Lower leg skin (tissue), 3 donors: ENCODE data around the gene SCPEP1.

Source experiments
- POLR2A ChIP-seq, 2 donors: fragments of 450-650 bp; IDR thresholded peaks; one replicate each; pipeline ENCODE4 v1.6.1; 2016 to 2017; ENCODE audit warnings: antibody characterized with exemption in 2 of 2, mild to moderate bottlenecking in 1 of 2, moderate library complexity in 1 of 2
- TF ChIP-seq, protein P1 (sequence below), 3 donors: fragments of 450-650 bp; IDR thresholded peaks; one replicate each; pipeline ENCODE4 v1.5.1; 2016; ENCODE audit warnings: antibody characterized with exemption in 3 of 3, mild to moderate bottlenecking in 3 of 3, moderate library complexity in 2 of 3

DNA sequence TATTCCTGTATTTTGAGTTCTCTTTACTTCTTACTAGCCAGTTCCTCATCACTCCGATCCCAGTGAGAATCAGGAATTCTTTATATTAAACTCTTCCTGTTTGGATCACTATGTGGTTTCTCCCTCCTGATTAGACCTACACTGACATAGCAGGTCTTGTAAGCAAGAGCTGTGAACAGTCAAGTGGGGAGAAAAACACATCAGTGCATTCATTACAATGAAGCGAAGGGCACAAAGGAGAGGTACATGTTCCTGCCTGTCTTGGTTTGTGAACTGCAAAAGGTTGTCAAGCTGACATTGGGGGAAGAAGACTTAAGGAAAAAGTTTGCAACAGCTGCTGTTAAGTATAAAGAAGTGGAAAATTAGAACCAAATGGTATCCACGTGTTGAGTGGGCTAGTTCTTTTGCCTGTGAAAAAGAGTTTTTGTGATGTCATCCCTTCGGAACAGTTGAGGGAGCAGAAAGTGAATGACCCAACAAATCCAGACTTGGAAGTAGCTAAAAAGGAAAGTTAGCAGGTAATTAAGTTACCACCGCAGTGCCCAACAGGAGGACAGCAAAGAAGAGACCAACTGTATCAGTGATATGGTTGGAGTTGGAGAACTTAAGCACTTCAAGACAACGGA lies 41.1 kb upstream of the SCPEP1 start:
- TF ChIP-seq, protein P1, sequence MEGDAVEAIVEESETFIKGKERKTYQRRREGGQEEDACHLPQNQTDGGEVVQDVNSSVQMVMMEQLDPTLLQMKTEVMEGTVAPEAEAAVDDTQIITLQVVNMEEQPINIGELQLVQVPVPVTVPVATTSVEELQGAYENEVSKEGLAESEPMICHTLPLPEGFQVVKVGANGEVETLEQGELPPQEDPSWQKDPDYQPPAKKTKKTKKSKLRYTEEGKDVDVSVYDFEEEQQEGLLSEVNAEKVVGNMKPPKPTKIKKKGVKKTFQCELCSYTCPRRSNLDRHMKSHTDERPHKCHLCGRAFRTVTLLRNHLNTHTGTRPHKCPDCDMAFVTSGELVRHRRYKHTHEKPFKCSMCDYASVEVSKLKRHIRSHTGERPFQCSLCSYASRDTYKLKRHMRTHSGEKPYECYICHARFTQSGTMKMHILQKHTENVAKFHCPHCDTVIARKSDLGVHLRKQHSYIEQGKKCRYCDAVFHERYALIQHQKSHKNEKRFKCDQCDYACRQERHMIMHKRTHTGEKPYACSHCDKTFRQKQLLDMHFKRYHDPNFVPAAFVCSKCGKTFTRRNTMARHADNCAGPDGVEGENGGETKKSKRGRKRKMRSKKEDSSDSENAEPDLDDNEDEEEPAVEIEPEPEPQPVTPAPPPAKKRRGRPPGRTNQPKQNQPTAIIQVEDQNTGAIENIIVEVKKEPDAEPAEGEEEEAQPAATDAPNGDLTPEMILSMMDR (IDR thresholded peaks at IDR 0.05), result no peak
- no peak for TF ChIP-seq POLR2A (IDR thresholded peaks at IDR 0.05)
